Neuron (in vitro differentiated cells): ENCODE measurements around the gene VAV2.

Experiments
- H2AFZ ChIP-seq: one replicate; pipeline ENCODE4 v1.6.1; 2013; ENCODE audit warnings: low read depth, mild to moderate bottlenecking, inconsistent platforms, low read length, moderate library complexity
- H3K27me3 ChIP-seq: one replicate; pipeline ENCODE4 v1.6.1; 2013; ENCODE audit warnings: low read length; ENCODE audit not compliant: insufficient read depth
- H3K36me3 ChIP-seq: one replicate; pipeline ENCODE4 v1.6.1; 2013; ENCODE audit warnings: low read length; ENCODE audit not compliant: insufficient read depth
- H3K4me1 ChIP-seq: one replicate; pipeline ENCODE4 v1.6.1; 2013; ENCODE audit warnings: low read length; ENCODE audit not compliant: insufficient read depth
- H3K4me3 ChIP-seq: 2 replicates; pipeline ENCODE4 v1.5.1; 2013; ENCODE audit warnings: mild to moderate bottlenecking, low read length, moderate library complexity
- H3K9me3 ChIP-seq: one replicate; pipeline ENCODE4 v1.6.1; 2013; ENCODE audit warnings: low read length

VAV2 gene

GRCh38 chr9:134032456-134033222 lies 40.5 kb upstream of the VAV2 start:
- peaks cover 80% of the 10 kb centered on the region for H3K36me3 ChIP-seq
- H3K4me1 ChIP-seq = no peaks in the 10 kb centered on the region
- H2AFZ ChIP-seq = no peak overlapping the region
- H3K4me3 ChIP-seq = no peak overlapping the region
- H3K9me3 ChIP-seq = no peaks in the 10 kb centered on the region
- no peaks in the 10 kb centered on the region for H3K27me3 ChIP-seq

GRCh38 chr9:134031783-134032182 lies 39.7 kb upstream of the VAV2 start:
- peaks cover 82% of the 10 kb centered on the region for H3K36me3 ChIP-seq
- no peaks in the 10 kb centered on the region for H3K9me3 ChIP-seq
- H3K27me3 ChIP-seq = no peaks in the 10 kb centered on the region
- no peak overlapping the region for H2AFZ ChIP-seq
- H3K4me3 ChIP-seq = no peak overlapping the region
- no peaks in the 10 kb centered on the region for H3K4me1 ChIP-seq

- H2AFZ ChIP-seq = no peak overlapping the region
- H3K4me3 ChIP-seq = no peak overlapping the region
- H3K4me1 ChIP-seq = peaks cover 8% of the 10 kb centered on the region
- H3K36me3 ChIP-seq = peaks cover 76% of the 10 kb centered on the region
- H3K27me3 ChIP-seq = no peaks in the 10 kb centered on the region
- no peaks in the 10 kb centered on the region for H3K9me3 ChIP-seq
Measured at GRCh38 chr9:134030821-134031470, 38.8 kb upstream of the VAV2 start.

- Histone ChIP-seq H2AFZ (no peak overlapping the region), H3K27me3 (no peaks in the 10 kb centered on the region), H3K4me1 (peaks cover 9% of the 10 kb centered on the region), H3K4me3 (no peak overlapping the region), H3K36me3 (peaks cover 62% of the 10 kb centered on the region), H3K9me3 (no peaks in the 10 kb centered on the region)
Measured at GRCh38 chr9:134029248-134030226, 37.4 kb upstream of the VAV2 start.

GRCh38 chr9:134028575-134029247 lies 36.6 kb upstream of the VAV2 start:
- Histone ChIP-seq H3K4me1 (peaks cover 9% of the 10 kb centered on the region), H3K36me3 (peaks cover 54% of the 10 kb centered on the region), H3K27me3 (no peaks in the 10 kb centered on the region), H3K4me3 (no peak overlapping the region), H2AFZ (no peak overlapping the region), H3K9me3 (no peaks in the 10 kb centered on the region)

GRCh38 chr9:134028076-134028475 lies 36.0 kb upstream of the VAV2 start:
- Histone ChIP-seq H3K4me3 (no peak overlapping the region), H3K36me3 (peaks cover 47% of the 10 kb centered on the region), H3K9me3 (no peaks in the 10 kb centered on the region), H3K27me3 (no peaks in the 10 kb centered on the region), H3K4me1 (peaks cover 9% of the 10 kb centered on the region), H2AFZ (no peak overlapping the region)

- no peak overlapping the region for H2AFZ ChIP-seq
- no peak overlapping the region for H3K4me3 ChIP-seq
- peaks cover 43% of the 10 kb centered on the region for H3K36me3 ChIP-seq
- no peaks in the 10 kb centered on the region for H3K9me3 ChIP-seq
- no peaks in the 10 kb centered on the region for H3K27me3 ChIP-seq
- peaks cover 9% of the 10 kb centered on the region for H3K4me1 ChIP-seq
Measured at GRCh38 chr9:134027561-134027960, 35.4 kb upstream of the VAV2 start.

GRCh38 chr9:134026981-134027380 lies 34.9 kb upstream of the VAV2 start:
- Histone ChIP-seq H3K4me1 (peaks cover 9% of the 10 kb centered on the region), H2AFZ (no peak overlapping the region), H3K27me3 (no peaks in the 10 kb centered on the region), H3K4me3 (no peak overlapping the region), H3K36me3 (peaks cover 40% of the 10 kb centered on the region), H3K9me3 (no peaks in the 10 kb centered on the region)

- Histone ChIP-seq H3K36me3 (peaks cover 36% of the 10 kb centered on the region), H3K4me1 (peaks cover 9% of the 10 kb centered on the region), H3K27me3 (no peaks in the 10 kb centered on the region), H2AFZ (no peak overlapping the region), H3K9me3 (no peaks in the 10 kb centered on the region), H3K4me3 (no peak overlapping the region)
Measured at GRCh38 chr9:134026581-134026980, 34.5 kb upstream of the VAV2 start.

- peak overlapping the region; percentile 60 for H2AFZ ChIP-seq
- H3K36me3 ChIP-seq = peaks cover 31% of the 10 kb centered on the region
- no peaks in the 10 kb centered on the region for H3K9me3 ChIP-seq
- peaks cover 9% of the 10 kb centered on the region for H3K4me1 ChIP-seq
- H3K4me3 ChIP-seq = peak overlapping the region; percentile 66
- no peaks in the 10 kb centered on the region for H3K27me3 ChIP-seq
Measured at GRCh38 chr9:134025606-134026541, 33.8 kb upstream of the VAV2 start.

GRCh38 chr9:134024828-134025605 lies 32.9 kb upstream of the VAV2 start, which contains the start of gene BRD3OS:
Gene BRD3OS, plus strand, starts transcription at chr9:134025481. Its CDS starts 1,267 bp downstream, at chr9:134026748.
- H3K4me3 ChIP-seq = peak within 1 kb of the TSS; percentile 66
- peaks cover 9% of the 10 kb centered on the region for H3K4me1 ChIP-seq
- H2AFZ ChIP-seq = peak within 1 kb of the TSS; percentile 60
- peaks cover 25% of the 10 kb centered on the region for H3K36me3 ChIP-seq
- no peaks in the 10 kb centered on the region for H3K9me3 ChIP-seq
- no peaks in the 10 kb centered on the region for H3K27me3 ChIP-seq
